HG03095 (cell line): ENCODE measurements around the gene PMFBP1.
"Not testable (repeated sequence)": the region's sequence is repeated elsewhere in the genome, so short reads cannot be mapped to it uniquely, and the experiment has no call there.

ENCODE experiments used
- ATAC-seq: cut with Tn5 transposase; IDR thresholded peaks from one replicate; pipeline ENCODE4 v1.9.1; 2021; ENCODE audit warnings: moderate library complexity; ENCODE audit not compliant: unreplicated experiment

Gene PMFBP1

GRCh38 chr16:72109300-72109699, 62.7 kb downstream of the PMFBP1 start:
- ATAC-seq, result no peak

- ATAC-seq, result no peak
Observed at GRCh38 chr16:72108353-72109102, 63.4 kb downstream of the PMFBP1 start.

- no peak for ATAC-seq
Observed at GRCh38 chr16:72107371-72107770, 64.6 kb downstream of the PMFBP1 start.

- no peak for ATAC-seq
Observed at GRCh38 chr16:72105978-72106377, 66.0 kb downstream of the PMFBP1 start.

GRCh38 chr16:72104905-72105304, 67.0 kb downstream of the PMFBP1 start:
- no peak for ATAC-seq

GRCh38 chr16:72101195-72101594, 70.8 kb downstream of the PMFBP1 start:
- ATAC-seq, result no peak

- no peak for ATAC-seq
Observed at GRCh38 chr16:72099377-72099818, 72.6 kb downstream of the PMFBP1 start.

GRCh38 chr16:72098936-72099335, 73.0 kb downstream of the PMFBP1 start:
- ATAC-seq, result no peak

- ATAC-seq, result no peak
Observed at GRCh38 chr16:72094266-72094610, 77.7 kb downstream of the PMFBP1 start.

GRCh38 chr16:72093448-72094265, 78.3 kb downstream of the PMFBP1 start, which contains the start of the genes DHX38 and TXNL4B:
Gene DHX38 (plus strand): TSS chr16:72093847. CDS start chr16:72096158, 2,311 bp downstream.
Gene TXNL4B (minus strand): TSS chr16:72093620. CDS start chr16:72090749, 2,871 bp downstream.
- peak; percentile 98 for ATAC-seq

GRCh38 chr16:72092832-72093447, 79.0 kb downstream of the PMFBP1 start:
- ATAC-seq, result no peak

GRCh38 chr16:72091217-72091616, 80.7 kb downstream of the PMFBP1 start:
- ATAC-seq, result no peak

- ATAC-seq, result no peak
Observed at GRCh38 chr16:72085002-72085401, 87.0 kb downstream of the PMFBP1 start.

GRCh38 chr16:72084445-72084844, 87.5 kb downstream of the PMFBP1 start:
- ATAC-seq, result no peak

GRCh38 chr16:72083778-72084404, 88.1 kb downstream of the PMFBP1 start:
- no peak for ATAC-seq

GRCh38 chr16:72076991-72077706, 94.8 kb downstream of the PMFBP1 start:
- not testable (repeated sequence) for ATAC-seq

- ATAC-seq, result not testable (repeated sequence)
Observed at GRCh38 chr16:72075067-72075466, 96.9 kb downstream of the PMFBP1 start.

- no peak for ATAC-seq
Observed at GRCh38 chr16:72073560-72074230, 98.3 kb downstream of the PMFBP1 start.

GRCh38 chr16:72072514-72073342, 99.2 kb downstream of the PMFBP1 start:
- no peak for ATAC-seq
